G401.6 (cell line): ENCODE measurements around the gene PPME1.

ENCODE experiments used
- FAIRE-seq: peaks from 2 replicates; lab custom pipeline; 2012; peaks lifted over from hg19 to GRCh38; lab: Jason Lieb, UNC

The PPME1 gene

DNA sequence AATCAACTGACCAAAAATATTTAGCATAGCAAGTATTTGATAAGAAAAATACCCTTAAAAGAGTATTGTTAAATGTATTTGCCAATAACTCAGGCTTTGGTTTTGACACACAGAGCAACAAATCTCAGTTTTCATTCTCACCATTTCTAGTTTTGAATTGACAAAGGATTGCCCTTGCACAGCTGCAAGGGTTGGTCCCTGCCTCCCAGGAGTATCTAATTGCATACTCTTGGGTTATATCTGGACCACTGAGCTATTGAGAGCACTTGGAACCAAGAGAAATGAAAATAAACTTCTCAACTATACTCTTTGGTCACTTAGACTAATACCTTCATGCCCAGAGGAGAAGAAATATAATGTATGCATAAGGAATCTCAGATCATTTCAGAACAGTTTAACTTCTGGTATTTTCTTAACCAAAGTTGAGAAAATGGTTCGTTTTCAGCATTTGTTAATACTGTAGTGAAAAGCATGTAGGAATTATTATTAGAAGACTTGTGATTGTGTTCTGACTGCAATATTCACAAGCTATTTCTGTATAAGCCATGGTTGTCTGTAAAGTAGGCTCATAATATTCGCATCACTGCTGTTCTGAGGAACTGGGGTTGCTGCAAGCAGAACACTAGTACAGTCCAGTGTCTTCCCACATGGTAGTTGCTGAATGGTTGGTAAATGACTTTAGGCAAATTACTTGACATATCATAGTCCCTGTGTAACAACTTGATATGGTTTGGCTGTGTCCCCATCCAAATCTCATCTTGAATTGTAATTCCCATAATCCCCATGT lies 8.2 kb upstream of the PPME1 start:
- FAIRE-seq: no peak

DNA sequence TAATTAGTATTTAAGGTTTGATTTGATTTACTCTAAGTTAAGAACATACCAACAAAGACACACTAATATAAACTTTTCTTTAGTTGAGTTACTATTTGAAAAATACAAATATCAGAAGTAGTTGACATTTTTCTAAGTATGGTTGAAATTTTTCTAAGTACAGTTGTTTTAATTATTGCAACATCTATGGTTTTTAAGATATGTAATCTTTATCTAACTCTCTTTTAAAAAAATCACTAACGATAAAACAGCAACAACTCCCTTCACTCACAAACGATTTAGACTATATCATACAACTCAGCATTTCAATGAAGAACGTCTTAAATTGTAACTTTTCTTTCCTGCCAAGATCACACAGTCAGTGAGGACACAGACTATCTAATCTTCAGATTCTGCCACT lies 2.3 kb upstream of the PPME1 start:
- peak; percentile 34 for FAIRE-seq

DNA sequence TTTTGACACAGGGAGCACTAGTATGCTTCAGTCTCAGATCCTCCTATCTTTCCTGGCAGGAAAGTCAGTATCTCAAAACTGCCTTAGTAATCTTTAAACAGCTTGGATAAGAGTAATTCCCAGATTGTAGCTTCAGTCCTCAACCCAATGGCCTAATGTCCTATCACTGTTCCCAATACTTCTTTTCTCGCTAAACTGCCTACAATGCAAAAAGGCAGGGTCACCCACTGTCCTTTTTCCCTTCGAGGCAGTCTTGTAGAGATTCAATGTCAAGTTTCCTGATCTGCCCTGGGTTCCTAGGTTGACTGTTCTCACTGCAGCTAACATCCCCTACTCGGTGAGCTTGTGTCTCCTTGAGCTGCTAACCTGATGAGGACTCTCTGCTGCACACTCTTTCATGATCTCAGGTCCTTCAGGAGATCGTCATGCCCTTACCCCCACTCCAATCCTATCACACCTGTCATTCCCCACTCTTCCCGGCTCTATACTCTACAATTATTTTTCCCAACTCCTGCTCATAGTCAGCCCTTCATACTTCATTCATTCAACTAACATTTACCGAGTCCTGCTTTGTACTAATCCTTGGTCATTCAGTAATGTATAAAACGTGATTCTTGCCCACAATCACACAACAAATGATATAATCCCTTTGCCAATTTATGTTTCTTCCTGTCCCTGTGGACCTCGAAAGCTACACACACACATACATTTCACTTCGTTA lies 1.2 kb upstream of the PPME1 start:
- FAIRE-seq: no peak

DNA sequence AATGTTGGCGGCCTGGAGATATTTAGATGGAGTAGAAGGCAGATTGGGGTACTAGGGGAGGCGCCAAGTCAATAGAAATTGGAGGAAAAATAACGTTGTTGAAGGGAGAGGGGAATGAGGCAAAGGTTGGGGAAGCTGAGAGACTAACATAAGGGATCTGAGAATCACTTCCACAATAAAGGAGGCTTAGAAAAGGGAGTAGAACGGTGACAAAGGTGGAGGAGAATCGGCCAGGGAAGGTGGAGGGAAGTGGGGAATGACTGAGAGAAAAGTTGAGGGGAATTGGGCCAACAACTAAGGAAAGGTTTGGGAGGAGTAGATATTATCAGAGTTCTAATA lies 510 bp downstream of the PPME1 start:
- FAIRE-seq: no peak

DNA sequence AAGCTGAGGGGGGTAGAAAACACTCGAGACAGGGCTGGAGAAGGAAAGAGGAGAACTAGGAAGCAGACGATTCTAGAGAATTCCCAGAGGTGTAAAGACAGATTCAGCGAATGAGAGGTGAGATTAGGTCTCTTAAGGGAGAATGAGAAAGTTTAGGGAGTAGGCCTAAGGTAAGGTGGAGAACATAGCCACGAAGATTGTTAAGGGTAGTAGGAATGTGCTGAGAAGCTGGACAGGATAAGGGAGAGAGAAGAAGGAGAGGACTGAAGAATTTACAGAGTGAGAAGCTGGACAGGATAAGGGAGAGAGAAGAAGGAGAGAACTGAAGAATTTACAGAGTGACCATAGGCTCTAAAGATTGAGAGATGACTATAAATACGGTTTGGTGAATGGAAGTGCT lies 908 bp downstream of the PPME1 start:
- no peak for FAIRE-seq

DNA sequence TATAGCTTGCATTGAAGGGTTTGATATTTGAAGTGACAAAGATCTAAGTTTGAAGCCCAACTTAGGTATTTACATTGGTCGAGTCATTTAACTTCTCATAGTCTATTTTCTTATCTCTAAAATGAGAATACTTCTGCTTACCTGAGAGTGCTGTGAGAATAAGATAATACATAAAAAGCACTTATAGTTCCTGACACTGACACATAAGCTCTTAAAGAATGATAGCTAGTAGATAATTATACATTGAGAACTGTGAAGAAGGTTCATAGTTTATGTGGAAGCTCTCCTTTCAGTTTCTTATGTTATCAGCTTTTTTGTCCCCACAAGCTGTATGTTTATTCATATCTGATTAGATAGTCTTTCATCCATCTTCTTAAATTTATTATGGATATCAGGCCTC lies 4.8 kb downstream of the PPME1 start:
- FAIRE-seq: no peak

DNA sequence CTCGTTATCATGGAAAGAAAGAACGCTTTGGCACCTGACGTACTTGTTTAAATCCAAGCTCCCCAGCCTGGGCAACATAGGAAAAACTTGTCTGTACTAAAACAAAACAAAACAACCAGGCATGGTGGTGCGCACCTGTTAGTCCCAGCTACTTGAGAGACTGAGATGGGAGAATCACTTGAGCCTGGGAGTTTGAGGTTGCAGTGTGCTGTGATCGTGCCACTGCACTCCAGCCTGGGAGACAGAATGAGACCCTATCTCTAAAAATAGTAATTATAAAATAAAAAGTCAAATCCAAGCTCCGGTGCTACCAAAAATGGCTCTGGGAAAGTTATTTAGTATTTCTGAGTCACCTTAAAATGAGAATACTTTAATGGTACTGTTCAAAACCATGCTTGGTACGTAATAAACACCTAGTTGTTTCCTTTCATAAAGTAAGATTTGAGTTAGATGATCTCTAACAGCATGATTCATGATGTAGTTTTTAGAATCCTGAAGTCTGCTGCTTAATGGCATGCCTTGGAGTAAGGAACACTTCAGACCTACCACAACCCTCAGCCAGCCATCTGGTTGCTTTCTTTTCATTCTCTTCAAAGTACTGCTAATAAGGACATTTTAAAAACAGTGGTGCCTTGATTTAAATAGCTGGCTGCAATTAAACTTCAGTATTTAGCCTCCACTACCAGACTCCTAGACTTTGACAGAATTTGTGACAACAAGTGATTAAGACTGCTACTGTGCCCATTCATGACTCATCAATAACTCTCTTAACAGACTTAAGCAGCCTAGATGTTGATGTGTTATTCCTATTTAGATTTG lies 8.4 kb downstream of the PPME1 start:
- FAIRE-seq: no peak

DNA sequence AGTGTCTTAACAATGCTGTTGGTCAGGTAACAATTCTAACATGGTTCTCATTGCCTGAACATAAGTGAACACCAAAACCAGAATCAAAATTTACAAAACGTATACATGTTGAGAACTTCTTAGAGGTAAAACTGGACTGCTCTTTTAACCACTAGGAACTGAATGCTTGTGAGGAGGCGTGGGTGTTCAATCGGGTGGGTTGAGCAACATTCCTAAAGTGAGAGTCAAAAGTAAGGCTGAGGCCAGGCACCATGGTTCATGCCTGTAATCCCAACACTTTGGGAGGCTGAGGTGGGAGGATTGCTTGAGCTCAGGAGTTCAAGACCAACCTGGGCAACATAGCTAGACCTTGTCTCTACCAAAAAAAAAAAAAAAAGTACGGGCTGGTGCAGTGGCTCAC lies 11.5 kb downstream of the PPME1 start:
- FAIRE-seq: no peak

DNA sequence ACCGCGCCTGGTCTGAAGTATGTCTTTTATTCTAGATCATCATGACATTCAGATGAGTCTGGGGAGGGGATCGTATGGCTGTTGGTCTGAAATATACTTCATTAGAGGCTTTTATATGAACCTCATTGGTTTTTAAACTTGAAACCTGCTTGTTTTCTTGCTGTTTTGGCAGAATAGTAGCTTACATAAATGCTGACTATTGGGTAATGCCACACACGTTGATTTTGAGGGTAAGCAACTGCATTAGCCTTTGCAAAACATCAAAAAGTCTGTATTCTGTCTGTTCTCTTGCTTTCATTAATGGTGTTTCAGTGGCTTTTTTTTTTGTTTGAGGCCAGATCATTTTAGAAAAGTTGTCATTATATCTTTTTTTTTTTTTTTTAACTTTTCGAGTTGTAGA lies 14.2 kb downstream of the PPME1 start:
- FAIRE-seq: no peak

DNA sequence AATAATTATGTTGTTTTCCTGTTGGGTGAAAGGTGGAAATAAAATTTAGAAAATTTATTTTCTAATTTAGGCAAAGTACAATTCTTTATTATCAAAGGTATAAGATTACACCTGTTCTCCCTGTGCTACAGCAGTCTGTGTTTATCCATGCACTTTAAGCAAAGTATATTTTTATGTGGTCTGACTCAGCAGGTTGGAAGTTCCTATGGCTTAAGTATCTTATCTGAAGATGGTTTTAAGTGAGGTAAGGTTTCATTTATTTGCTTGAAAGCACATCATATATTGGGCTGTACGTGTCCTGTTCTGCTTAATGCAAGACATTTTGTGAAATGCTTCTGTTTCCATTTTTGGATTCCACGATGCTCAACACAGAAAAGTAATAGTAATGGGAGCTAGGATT lies 14.6 kb downstream of the PPME1 start:
- FAIRE-seq: peak; percentile 78

DNA sequence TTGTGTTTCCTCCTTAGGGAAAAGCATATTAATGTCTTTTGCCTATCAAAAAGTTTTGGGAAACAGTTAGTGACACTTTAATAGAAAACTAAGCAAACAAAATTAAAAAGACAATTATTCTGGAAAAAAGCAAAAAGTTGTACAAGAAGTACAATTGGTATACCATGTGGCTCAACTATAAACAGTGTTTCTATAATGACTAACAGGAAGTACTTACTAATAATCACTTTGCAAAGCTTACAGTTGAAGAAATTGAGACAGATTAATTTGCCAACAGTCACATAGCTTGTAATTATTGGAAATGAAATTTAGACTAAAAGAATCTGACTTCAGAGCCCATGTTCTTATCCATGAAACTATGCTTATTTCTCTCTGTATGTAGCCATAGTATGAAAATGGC lies 24.7 kb downstream of the PPME1 start:
- no peak for FAIRE-seq

DNA sequence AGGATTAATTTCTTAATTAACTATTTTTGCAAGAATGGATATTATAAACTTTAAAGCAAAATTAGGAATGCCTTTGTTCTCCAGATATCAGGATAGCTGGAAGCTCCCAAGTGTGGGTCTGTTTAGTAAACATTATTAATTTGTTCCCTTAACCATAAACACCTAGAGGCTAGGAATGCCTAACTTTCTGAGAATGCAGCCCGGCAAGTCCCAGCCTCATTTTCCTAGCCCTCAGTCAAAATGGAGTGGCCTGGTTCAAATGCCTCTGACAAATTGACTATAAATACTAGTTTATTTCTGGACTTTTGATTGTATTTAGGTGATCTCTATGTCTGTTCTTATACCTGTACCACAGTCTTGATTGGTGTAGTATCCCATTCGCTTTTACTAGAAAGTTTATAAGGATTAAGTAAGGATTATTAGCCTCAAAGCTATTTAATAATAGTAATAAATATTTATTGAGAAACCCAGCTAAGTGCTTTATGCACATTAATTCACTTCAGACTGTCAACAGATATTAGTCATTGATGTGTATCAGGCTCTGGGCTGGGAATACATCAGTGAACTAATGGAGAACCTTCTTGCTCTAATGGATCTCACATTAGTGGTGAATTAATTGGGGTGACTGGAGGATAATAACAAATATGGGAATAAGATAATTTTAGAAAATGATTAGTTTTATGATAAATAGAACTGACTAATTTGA lies 25.8 kb downstream of the PPME1 start:
- FAIRE-seq: no peak

DNA sequence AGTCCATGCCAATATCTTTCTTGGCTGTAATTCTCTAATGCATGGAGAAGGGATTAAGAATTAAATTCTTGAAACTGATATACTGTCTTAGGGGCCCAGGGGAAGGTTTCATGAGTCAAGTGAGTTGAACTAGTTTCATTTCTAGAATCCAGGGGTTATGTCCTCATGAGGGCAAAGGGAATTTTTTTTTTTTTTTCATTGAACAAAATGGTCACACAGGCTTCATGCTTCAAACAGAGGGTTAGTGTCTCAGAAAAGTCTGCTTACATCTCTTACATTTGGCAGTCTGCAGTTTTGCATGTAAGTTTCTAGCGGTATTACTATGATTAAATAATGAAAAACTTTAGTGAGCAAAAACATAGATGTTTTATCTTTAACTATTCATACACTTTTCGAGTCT lies 32.9 kb downstream of the PPME1 start:
- FAIRE-seq: no peak

DNA sequence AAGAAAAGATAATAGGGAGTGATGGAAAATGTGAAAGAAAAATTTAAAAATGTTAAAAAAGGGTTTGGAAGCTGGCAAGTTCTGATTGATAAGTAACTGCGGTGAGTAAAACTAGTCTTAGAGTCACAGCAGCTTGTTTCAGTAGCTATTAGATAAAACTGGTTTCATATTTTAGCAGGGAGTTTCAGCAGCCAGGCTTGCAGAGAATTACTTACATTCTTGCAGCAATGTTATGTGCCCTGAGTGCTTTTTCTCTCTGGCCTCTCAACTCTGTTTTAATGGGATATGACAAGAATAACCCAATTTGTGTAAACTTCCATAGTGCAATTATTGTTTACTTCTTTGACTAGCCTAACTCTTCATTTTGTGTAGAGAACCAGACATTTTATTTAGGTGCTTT lies 33.6 kb downstream of the PPME1 start:
- no peak for FAIRE-seq

DNA sequence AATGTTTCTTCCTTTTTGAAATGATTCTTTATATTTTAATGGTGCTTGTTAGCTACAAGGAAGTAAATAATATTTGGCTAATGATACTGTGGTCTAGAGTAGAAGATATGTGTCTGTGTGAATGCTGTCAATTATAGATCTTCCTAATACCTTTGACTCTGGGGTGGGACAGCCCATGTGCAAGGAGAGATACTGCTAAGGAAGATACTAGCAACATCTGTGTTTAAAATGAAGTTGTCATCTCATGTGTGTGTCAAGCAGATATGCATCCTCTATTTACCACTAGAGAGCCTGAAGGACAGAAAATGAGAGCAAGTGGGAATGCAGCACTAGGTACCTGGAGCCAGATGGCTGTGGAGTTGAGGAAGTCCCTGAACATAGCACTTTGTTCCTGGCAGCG lies 34.1 kb downstream of the PPME1 start:
- no peak for FAIRE-seq

DNA sequence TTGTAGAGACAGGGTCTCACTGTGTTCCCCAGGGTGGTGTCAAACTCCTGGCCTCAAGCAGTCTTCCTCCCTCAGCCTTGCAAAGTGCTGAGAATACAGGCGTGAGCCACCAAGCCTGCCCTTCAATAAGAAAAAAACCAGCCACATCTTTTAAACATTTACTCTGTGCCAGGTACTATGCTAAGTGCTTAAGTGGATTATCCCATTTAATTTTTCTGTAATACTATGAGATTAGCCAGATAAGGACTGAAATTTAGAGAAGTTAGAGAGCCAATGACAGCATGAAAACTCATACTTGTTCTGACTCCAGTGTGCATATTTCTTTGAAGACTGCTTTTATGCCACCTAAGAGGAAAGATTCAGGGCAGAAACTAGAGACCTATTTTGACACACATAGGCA lies 35.7 kb downstream of the PPME1 start:
- FAIRE-seq: no peak

DNA sequence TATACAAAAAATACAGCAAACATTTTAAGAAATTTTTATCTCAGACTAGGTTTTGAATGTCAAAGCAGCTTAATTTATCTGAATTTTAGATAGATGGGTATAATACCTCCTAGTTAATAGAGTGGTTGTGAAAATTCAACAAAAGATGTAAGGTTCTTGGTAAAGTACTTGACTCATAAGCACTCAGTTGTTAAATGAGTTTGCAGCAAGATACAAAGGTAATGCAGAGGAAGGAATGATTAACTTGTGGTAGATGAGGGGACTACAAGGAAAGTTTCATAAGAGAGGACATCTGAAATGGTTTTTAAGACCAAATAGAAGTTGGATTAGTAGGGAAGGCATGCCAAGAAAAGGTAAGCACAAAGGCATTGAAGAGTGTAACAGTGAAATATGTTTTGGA lies 37.4 kb downstream of the PPME1 start:
- no peak for FAIRE-seq

DNA sequence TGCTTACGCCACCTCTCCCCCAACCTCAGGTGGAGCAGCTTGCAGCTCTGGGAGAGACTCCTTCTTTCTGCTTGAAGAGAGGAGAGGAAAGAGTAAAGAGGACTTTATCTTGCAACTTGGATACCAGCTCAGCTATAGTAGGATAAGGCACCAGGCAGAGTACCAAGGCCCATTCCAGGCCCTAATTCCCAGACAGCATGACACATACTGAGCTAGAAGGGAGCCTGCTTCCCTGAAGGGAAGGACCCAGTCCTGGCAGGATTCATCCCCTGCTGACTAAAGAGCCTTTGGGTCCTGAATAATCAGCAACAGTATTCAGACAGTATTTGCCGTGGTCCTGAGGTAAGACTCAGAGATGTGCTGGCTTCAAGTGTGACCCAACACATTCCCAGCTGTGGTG lies 41.4 kb downstream of the PPME1 start:
- no peak for FAIRE-seq

DNA sequence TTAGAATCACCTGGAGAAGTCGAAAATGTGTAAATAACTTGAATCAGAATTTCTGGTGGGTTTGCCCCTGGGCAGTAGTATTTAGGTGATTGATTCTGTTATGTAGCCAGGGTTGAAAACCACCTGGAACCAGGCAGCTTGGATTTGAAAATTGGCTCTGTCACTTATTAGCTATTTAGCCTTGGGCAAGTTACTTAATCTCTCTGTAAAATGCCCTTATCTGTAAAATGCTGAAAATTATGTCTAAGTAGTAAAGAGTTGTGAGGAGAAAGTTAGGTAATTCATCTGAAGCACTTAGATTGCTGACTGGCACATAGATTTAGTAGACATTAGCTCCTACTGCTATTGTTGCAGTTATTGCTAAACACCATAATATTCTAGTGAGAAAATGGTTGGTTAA lies 49.3 kb downstream of the PPME1 start:
- FAIRE-seq: peak; percentile 34

DNA sequence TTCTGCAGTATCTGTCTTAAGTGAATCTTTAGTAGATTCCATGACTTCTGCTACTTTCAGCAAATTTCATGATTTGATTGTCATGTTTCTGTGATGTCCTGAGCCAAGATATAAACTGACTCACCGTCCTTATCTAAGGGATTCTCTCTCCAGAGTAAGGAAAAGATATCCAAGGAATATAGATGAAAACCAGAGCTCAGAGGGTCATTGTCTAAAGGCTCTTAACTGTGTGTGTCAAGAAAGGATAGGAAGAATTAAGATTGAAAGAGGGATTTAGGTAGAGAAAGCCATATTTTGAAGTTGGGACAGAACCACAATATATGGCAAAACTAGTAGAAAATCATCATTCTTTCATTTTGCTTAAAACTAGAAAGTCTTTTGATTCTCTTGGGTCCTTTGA lies 50.7 kb downstream of the PPME1 start:
- no peak for FAIRE-seq

DNA sequence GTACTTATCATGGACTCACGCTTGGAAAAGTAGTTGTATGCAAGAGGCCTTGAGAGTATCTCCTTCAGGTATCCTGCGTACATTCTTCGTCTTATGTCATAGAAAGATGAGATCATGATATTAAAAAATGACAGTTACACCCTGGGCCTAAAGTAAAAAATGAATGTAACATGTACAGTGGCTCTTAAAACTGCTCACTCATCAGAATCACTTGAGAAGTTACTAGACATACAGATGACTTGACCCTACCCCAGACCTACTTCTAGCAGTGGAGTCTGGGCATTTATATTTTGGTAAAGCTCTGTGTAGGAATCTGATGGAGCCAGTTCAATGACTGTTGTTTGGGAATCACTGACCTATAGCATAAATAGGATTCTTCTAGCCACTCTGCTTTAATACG lies 54.5 kb downstream of the PPME1 start:
- no peak for FAIRE-seq

DNA sequence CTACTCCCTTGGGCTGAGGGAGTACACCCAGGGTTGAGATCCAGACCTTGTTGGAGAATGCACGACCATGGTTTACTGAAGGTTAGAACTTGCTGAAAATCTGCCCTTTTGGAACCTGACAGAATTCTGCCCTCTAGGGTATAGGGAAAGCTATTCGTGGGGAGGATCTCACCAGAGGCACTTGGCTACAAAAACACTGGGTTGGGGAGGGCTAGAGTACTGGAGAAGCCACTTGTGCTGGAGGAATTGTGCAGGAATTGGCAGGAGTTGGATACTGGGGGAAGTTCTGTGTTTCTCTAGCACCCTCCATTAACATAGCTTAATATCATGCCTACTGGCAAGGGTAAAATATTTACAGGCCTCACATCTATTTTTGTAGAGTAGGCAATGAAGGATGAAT lies 55.8 kb downstream of the PPME1 start:
- FAIRE-seq: no peak
